Measurements from ENCODE around the gene SLX9. TPM values are rescaled to one million over a fixed set of nuclear protein-coding genes. Genes with fewer than 3 reads are reported as not detected.

SLX9 gene
- total RNA-seq, 1 experiment from 2014 or later, result 21.7 TPM

DNA sequence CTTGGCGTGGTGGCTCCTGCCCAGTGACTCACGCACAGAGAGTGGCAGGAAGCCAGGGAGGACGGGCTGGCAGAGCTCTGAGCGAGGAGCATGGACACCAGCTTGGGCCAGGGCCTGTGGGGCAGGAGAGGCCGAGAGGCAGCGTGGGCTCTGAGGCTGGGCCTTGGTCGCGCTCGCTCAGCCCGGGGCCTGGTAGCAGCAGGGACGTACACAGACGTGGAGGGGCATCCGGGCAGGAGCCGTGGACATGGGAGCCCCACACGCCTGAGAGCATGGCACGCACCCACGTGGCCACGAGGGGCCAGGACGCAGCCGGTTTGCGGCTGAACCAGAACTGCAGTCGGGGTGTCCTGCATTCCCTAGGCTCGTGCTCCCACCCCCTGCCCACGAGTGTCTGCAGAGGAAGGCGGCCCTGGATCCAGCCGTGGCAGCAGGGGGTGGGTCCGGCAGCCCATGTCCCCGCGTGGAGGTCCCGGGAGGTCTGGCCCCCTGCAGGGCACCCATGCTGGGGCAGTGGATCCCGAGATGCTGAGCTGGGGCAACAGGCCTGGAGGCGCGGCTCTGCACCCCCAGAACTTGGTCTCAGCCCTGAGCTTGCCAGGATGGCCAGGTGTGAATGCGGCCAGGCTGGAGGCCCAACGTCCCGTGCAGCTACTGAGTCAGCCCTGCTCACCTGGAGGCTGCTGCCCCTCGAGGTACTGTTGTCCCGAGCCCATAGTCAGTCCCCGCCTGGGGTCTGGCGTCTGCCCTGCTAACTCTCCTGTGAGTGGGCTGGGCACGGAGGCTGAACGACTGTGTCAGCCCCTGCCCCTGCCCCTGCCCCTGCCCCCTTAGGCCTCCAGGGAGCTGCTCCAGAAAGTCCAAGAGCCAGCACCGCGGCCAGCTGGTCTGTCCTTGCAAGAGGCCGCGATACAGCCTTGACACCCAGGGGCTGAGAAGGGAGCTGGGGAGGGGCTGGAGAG is 61.6 kb downstream of the SLX9 start:
- DNase-seq (ENCODE audit: low spot score), result peak; percentile 77

DNA sequence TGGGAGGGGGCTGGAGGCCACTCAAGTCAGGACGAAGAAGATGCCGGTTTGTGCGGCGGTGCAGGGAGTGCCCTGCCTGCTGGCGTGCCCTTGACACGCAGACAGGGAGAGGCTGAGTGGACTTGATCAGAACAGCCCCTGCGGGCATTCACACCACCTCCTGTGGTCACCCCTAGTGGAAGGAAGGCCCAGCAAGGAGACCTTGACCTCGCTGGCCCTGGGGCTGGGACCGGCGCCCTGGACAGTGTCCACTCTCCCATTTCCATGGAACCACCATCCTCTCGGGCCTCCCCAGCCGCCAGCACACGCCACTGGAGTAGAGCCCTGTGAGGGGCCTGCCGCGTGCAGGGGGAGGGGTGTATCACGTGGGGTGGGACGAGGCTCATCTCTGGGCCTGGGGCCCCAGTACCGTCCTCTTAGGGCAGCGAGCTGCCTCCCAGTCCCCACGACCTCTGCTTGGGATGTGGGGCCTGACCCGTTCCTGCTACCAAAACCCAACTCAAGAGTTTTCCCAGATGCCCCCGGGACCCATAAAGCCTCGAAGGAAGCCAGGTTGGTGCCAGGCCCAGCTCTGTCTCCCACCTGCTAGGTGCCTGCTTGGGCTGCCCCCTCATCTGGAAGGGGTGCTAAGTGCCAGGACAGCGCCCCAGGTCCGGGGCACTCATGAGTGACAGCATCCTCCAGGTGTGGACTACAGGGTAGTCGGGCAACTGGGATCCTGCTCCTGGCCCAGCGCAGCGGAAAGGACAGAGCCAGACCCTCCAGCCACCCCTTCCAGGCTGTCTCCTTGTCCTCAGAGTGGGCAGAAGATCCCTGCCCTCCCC is 62.8 kb downstream of the SLX9 start:
- no peak for DNase-seq (ENCODE audit: low spot score)

DNA sequence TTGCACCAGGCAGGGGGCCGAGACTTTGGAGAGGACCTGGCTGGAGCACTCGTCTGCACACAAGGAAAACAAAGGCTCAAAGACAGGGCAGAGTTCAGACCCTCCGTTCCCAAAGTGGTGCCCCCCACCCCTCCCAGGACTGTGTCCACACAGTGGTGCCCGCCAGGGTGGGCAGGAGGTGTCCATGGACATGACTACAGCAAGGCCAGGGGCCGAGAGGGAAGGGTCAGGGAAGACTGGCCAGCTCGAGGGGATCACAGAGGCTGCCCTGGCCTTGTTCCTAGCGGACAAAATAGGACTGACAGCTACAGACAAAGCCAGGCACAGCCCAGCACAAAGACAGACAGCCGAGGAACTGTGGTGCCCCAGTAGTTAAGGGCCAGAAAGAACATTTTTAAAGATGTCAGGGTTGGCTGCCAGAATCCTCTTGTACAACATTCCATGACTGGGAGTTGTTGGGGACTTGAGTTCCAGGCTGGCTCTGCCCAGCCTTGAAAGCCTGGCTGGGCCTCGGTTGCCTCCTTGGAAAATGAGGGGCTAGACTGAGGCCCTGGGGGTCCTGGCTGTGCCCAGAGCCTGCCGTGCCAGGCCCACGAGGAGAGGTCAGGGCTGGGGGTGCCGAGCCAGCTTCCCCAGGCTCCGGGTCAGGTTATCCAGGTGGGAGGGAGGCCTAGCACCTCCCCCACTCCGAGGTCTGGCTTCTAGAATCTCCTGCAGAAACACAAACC is 63.7 kb downstream of the SLX9 start:
- no peak for DNase-seq (ENCODE audit: low spot score)

DNA sequence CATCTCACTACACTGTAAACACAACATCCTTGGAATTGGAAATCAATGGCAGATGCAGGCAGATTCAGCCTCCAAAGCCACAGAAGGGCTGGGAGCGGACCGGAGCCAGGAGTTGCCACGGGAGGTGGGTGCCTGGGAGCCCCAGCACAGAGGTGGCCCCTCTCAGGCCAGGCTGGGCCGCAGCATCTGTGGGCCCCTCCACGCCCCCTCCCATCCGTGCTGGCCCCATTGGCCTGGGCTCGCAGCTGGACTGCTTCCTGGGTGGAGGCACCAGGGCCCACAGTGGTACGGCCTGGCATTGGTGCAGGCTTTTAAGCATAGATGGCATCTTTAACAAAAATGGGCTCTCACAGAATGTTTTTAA is 64.2 kb downstream of the SLX9 start:
- no peak for DNase-seq (ENCODE audit: low spot score)

DNA sequence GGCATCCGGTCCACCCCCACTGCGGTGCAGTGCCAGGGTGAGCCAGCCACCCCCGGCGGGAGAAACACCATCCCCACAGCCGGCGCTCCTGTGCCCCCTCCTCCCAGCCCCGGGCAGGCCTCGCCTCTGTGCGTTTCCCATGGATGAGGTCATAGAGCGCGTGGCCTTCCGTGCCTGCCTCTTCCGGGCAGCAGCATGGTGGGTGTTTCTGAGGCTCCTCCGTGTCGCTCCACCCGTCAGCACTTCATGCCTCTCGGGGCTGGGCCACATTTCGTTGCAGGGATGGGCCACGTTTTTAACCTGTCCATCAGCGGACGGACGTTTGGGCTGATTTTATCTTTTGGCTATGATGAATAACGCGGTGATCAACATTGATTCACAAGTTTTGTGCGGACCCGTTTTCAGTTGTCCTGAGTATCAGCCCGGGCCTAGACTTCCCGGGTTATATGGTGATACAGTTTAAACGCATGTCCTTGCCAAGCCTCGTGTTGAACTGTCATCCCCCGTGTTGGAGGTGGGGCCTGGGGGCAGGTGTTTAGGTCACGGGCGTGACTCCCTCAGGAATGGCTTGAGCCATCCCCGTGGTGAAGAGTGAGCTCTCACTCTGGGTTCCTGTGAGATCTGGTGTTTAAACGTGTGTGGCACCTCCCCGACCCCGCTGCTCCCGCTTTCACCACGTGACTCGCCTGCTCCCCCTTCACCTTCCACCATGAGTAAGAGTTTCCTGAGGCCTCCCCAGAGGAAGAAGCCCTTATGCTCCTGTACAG is 64.8 kb downstream of the SLX9 start:
- DNase-seq (ENCODE audit: low spot score), result no peak

DNA sequence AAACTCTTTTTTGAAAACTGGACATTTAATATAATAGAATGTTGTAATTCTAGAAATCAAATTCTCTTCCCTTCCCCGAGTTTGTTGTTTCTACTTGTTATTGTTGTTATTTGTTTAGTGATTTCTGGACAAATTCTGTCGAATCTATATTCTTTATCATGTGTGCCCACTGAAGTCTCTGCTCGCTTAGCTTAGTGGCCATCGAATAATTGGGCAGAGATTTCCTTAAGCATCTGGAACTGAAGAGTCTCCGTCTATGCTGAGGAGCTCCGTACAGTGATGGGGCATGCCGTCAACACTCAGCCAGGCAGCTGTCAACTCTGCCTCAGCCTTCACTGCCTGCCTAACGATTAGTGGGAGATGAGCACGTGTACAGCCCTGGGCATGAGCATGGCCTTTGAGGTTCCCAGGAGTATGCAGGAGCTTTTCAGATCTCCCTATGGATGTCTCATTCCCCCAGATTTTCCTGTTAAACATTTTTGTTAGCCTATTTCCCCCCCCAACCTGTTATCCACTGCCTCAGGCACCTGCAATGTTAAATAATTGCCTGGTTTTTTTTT is 66.8 kb downstream of the SLX9 start:
- no peak for DNase-seq (ENCODE audit: low spot score)

DNA sequence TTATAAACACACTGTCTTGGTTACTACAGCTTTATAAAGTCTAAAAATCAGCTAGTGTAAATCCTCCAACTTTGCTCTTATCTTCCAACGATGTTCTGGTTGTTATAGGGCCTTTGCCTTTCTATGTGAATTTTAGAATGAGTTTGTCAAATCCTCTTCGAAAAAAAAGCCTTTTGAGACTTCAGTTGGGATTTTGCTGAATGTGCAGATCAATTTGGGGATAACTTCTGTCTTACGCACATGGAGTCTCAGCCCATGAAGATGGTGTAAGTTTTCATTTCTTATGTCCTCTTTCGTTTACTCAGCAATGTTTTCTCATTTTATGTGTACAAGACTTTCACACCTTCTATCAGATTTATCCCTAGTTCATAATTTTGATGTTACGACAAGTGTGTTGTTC is 69.8 kb downstream of the SLX9 start:
- no peak for DNase-seq (ENCODE audit: low spot score)

DNA sequence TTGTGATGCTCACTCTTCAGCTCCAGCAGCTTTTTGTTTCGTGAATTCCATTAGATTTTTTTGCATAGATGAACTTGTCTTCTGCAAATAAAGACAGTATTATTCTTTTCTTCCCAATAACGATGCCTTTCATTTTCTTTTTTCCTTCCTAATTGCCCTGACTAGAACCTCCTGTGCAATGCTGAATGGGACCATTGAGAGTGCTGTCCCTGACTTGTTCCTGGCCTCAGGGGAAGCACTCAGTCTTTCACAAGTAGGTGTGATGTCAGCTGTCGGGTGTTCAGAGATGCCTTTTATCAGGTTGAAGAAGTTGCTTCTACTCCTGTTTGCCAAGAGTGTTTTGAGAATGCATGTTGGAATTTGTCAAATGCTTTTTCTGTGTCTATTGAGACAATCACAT is 70.3 kb downstream of the SLX9 start:
- DNase-seq (ENCODE audit: low spot score), result no peak

DNA sequence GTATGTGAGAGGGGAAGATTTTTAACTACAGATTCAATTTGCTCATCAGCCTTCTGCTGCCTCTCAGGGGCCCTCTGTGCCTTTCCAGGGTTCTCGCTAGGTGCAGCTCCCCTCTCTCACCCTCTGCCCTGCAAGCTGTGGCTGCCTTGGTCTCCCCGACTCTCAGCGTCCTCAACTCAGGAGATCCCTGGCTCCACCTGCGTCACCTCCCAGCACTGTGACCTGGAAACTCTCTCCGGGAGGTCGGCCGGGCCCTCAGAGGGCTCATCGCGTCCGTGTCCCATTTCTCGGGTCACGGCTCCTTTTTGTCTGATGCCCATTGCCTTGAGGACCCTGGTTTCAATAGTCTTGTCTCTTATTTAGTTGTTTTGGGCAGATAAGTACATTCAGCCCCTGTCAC is 71.0 kb downstream of the SLX9 start:
- DNase-seq (ENCODE audit: low spot score), result no peak

DNA sequence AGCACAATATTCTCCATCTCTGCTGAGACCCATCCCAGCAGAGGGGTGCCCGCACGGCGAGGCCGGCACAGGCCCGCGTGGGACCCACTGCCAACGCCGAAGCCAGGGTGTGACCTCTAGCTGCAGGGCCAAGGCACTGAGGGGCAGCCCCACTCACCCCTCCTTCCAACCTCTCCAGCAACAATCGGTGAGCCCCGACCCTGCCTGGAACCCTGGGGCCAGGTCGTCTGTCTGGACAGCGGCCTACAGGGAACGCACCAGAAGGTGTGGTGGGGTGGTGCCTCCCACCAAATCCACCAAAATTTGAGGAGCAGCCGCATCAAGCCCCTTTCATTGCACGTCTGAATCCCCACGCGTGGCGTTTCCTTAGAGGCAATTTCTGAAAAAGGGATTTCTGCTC is 71.6 kb downstream of the SLX9 start:
- no peak for DNase-seq (ENCODE audit: low spot score)

DNA sequence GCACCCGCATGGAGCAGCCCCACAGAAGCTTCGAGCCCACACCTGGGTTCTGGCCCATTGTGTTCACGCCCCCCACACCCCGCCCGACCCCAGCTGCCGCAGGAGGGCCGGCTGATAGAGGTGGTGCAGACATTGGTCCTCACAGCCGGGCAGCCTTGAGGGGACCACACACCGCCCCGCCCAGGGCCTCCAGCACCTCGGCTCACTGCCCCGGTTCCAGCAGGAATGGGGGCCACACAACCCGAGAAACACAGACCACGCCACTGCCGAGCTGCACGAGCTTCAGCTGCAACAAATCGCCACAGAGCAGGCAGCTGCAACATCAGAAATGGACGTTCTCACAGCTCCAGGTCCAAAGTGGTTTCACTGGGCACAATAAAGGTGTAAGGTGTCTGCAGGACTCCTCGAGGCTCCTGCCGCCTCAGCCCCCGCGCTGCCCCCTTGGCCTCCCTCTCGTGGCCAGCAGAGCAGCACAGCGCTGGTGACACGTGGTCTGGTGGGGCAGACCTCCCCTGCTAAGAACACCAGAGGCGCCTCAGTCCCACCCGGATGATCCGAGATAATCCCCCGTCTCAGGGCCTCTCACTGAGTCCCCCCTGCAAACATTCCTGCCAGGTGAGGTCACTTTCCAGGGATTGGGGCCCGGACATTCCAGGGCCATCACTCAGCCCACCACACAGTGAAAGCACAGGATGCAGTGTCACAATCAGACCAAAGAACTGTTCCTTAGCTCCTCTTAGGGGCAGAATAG is 72.3 kb downstream of the SLX9 start:
- DNase-seq (ENCODE audit: low spot score), result peak; percentile 92

DNA sequence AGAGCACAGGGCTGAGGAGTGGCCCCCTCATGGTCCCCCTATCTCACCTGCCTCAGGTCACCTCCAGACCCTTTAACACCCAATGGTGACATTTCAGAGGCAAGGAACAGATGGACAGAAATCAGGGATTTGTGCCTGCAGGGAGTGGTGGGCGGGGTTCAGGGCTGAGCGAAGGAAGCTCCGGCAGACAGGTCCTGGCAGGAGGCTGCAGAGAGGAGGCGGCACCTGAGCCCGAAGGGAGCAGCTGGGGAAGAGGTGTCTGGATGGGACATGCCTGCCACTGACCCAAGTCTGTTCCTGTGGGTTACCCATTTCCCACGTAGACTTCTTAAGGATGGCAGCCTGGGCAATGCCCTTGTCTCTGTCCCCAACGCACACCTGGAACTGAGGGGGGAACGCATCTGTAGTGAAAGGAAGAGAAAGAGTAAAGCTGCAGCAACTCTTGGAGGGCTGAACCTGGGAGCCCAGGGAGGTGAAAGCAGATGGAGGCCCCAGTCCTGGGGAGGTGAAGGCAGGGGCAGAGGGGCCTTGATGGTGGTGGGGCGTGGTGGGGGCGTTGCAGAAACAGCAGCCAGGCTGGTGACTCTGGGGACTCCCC is 72.9 kb downstream of the SLX9 start:
- no peak for DNase-seq (ENCODE audit: low spot score)

DNA sequence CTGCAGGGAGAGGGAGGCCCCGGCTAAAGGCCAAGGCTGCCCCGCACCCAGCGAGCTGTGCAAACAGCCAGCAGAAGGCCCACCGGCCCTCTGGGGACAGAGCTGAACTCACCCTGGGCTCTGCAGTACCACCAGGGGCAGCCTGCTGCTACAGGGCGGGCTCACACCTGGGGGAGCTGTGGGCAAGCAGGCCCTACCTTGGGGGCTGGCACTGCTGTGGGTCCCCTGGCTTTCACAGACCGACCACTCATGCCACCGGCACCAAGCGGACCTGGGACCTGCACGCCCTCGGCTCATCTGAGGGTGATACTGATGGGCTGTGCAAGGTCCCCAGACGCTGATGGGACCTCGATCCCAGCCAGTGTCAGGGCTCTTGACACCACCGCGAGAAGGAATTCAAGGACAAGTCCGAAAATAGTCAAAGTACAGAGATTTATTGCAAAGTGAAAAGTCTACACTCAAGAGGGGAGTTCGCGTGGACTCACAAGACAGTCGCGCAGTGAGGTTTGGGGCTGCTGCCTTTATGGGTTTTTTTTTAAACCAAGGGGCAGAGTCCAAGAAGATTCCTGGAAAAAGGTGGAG is 73.5 kb downstream of the SLX9 start:
- no peak for DNase-seq (ENCODE audit: low spot score)

DNA sequence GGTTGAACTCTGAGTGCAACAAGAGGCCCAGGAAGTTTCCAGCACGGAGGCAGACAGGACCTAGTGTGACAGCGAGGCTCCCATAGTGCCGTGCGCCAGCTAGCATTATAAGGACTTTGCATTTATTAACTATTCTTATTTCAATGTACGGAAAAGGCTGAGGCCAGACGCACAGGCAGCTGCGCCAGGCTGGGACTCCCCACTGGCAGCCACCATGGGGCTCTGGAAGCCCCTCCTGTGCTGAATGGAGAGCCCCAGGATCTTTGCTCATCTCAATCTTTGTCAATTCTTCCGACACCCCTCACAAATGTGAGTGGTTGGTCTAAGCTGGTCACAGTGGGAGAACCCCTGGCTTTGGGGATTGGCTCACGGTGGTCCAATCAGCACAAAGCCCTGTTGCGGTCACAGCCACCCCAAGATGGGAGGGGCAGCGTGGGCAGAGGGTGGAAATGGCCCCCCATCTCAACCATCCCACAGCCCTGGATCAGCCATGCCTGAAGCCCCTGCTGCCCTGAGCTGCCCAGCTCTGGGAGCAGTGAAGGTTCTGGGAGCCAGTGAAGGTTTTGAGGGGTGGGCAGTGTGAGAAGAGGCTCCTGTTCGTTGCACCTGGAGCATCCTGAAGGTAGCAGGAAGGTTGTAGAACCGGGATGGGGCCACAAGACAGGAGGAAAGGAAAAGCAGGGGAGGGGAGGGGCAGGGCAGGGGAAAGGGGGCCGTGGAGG is 75.1 kb downstream of the SLX9 start:
- DNase-seq (ENCODE audit: low spot score), result no peak

DNA sequence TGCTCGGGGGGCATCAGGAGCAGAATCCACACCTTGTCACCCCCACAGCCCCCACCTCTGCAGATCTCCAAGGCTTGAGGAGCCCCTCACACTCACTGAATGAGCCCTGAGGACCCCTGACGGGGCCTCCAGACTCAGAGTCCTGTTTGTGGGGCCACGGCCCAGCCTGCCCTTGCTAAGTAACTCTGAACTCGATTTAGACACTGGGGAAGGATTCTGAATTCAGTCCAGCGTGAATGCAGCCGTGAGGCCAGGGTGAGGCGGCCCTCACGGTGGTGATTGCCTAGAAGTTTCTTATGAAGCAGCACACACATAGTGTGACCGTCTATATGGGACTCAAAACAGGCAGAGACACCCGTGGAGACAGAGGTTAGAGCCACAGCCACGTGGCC is 75.6 kb downstream of the SLX9 start:
- no peak for DNase-seq (ENCODE audit: low spot score)

DNA sequence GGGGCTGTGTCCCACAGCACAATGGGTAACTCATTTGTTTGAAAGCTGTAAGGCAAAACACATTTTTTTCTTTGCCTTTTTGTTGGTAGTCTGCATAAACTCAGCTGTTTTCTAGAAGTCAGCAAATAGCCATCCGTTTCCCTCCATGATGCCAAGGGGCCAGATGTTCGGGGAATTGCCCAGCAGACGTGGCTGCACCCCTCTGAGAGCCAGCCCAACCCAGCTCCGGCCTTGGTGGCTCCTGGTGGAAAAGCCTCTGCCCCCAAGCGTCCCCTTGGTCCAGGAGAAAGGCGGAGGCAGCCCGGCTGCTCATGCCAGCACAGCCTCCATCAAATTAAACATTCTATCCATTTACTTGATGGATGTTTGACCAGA is 76.2 kb downstream of the SLX9 start:
- no peak for DNase-seq (ENCODE audit: low spot score)

DNA sequence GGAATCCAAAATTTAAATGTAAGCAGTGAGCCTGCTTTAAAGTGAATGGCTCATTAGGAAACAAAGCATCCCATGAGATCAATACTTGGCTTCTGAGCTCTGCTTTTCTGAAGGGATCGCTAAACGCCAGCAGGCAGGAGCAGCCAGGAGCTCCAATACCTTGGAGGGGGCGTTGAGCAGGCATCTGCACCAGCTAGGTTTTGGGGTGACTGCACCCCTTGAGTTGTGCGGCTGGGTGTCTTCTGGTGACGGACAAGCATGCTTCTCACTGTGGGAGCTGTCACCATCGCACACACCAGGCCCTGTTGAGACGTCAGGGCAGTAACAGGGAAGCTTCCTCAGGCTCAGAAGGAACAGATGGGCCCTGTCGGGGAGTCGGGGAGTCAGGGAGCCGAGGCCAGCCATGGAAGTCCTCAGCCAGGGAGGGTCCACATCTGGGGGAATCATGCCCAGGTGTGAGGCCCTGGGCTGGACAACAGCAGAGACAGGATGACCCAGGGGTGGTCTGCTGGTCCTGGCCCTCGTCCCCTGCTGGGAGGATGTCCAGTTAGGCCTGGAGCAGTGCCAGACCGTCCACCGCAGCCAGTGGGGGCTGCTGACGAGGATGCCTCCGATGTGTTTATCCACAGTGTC is 76.7 kb downstream of the SLX9 start:
- no peak for DNase-seq (ENCODE audit: low spot score)

Data from H4 (cell line).